WTC11 (cell line): ENCODE data around the gene CDKN1B.

Experiments
- FOXJ3 ChIP-seq: sonication (generic); formaldehyde crosslinking; IDR thresholded peaks from 2 replicates; pipeline ENCODE4 v1.9.0; 2021; ENCODE audit warnings: missing genetic modification reagents, mild to moderate bottlenecking, borderline replicate concordance
- GTF2I ChIP-seq: fragments of 250-450 bp; sonication (Bioruptor Pico); conservative IDR thresholded peaks from 2 replicates; pipeline ENCODE4 v1.4.0; 2021; ENCODE audit warnings: mild to moderate bottlenecking
- JUN ChIP-seq: sonication (generic); formaldehyde crosslinking; IDR thresholded peaks from 2 replicates; pipeline ENCODE4 v1.8.0; 2023; ENCODE audit warnings: mild to moderate bottlenecking, missing genetic modification reagents
- NR3C1 ChIP-seq: sonication (generic); formaldehyde crosslinking; conservative IDR thresholded peaks from 2 replicates; pipeline ENCODE4 v1.8.1; 2023; ENCODE audit warnings: low read depth, mild to moderate bottlenecking, missing genetic modification reagents
- TCF7 ChIP-seq: sonication (generic); formaldehyde crosslinking; IDR thresholded peaks from 2 replicates; pipeline ENCODE4 v1.8.0; 2022; ENCODE audit warnings: mild to moderate bottlenecking, low read depth, missing genetic modification reagents, moderate library complexity
- ZBTB21 ChIP-seq: sonication (generic); formaldehyde crosslinking; IDR thresholded peaks from 2 replicates; pipeline ENCODE4 v1.8.1; 2023; ENCODE audit warnings: mild to moderate bottlenecking, missing genetic modification reagents, borderline replicate concordance
- TF ChIP-seq, protein P1 (sequence below): fragments of 200-600 bp; IDR thresholded peaks from 2 replicates; pipeline ENCODE4 v1.8.0; 2022; ENCODE audit warnings: antibody characterized with exemption
- TF ChIP-seq, protein P2 (sequence below): sonication (generic); formaldehyde crosslinking; IDR thresholded peaks from 2 replicates; pipeline ENCODE4 v1.8.0; 2023; ENCODE audit warnings: mild to moderate bottlenecking, missing genetic modification reagents
- TF ChIP-seq, protein P3 (sequence below): sonication (generic); formaldehyde crosslinking; IDR thresholded peaks from 2 replicates; pipeline ENCODE4 v1.8.0; 2022; ENCODE audit warnings: mild to moderate bottlenecking, missing genetic modification reagents
- TF ChIP-seq, protein P4 (sequence below): sonication (generic); formaldehyde crosslinking; conservative IDR thresholded peaks from 2 replicates; pipeline ENCODE4 v1.8.1; 2023; ENCODE audit warnings: mild to moderate bottlenecking, low read depth, missing genetic modification reagents, moderate library complexity
- TF ChIP-seq, protein P5 (sequence below): sonication (generic); formaldehyde crosslinking; IDR thresholded peaks from 2 replicates; pipeline ENCODE4 v1.8.1; 2023; ENCODE audit warnings: mild to moderate bottlenecking, missing genetic modification reagents
- TF ChIP-seq, protein P6 (sequence below): sonication (generic); formaldehyde crosslinking; IDR thresholded peaks from 2 replicates; pipeline ENCODE4 v1.8.1; 2023; ENCODE audit warnings: mild to moderate bottlenecking, missing genetic modification reagents, moderate library complexity

DNA sequence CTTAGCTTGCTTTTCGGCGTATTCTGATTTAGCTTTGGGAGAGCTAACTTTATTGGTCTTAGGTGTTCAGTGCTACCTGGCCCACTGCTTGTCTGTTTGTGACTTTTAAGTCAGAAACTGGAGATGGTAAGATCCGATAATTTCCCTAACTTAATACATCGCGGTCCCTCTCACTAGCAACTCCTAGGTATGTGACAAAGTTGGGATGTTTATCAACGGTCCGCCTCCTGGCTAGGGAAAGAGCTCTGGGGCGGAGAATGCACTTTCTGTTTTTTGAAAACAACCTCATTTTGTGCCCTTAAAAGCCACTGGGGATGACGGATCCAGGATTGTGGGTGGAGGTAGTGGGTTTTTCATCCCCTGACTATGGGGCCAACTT is 1.2 kb downstream of the CDKN1B start:
- no peak for TF ChIP-seq JUN
- TF ChIP-seq, protein P1, sequence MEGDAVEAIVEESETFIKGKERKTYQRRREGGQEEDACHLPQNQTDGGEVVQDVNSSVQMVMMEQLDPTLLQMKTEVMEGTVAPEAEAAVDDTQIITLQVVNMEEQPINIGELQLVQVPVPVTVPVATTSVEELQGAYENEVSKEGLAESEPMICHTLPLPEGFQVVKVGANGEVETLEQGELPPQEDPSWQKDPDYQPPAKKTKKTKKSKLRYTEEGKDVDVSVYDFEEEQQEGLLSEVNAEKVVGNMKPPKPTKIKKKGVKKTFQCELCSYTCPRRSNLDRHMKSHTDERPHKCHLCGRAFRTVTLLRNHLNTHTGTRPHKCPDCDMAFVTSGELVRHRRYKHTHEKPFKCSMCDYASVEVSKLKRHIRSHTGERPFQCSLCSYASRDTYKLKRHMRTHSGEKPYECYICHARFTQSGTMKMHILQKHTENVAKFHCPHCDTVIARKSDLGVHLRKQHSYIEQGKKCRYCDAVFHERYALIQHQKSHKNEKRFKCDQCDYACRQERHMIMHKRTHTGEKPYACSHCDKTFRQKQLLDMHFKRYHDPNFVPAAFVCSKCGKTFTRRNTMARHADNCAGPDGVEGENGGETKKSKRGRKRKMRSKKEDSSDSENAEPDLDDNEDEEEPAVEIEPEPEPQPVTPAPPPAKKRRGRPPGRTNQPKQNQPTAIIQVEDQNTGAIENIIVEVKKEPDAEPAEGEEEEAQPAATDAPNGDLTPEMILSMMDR = no peak
- TF ChIP-seq, protein P2, sequence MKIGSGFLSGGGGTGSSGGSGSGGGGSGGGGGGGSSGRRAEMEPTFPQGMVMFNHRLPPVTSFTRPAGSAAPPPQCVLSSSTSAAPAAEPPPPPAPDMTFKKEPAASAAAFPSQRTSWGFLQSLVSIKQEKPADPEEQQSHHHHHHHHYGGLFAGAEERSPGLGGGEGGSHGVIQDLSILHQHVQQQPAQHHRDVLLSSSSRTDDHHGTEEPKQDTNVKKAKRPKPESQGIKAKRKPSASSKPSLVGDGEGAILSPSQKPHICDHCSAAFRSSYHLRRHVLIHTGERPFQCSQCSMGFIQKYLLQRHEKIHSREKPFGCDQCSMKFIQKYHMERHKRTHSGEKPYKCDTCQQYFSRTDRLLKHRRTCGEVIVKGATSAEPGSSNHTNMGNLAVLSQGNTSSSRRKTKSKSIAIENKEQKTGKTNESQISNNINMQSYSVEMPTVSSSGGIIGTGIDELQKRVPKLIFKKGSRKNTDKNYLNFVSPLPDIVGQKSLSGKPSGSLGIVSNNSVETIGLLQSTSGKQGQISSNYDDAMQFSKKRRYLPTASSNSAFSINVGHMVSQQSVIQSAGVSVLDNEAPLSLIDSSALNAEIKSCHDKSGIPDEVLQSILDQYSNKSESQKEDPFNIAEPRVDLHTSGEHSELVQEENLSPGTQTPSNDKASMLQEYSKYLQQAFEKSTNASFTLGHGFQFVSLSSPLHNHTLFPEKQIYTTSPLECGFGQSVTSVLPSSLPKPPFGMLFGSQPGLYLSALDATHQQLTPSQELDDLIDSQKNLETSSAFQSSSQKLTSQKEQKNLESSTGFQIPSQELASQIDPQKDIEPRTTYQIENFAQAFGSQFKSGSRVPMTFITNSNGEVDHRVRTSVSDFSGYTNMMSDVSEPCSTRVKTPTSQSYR (CRISPR knock-in tag) = no peak
- no peak for TF ChIP-seq ZBTB21 (CRISPR knock-in tag)
- TF ChIP-seq, protein P3, sequence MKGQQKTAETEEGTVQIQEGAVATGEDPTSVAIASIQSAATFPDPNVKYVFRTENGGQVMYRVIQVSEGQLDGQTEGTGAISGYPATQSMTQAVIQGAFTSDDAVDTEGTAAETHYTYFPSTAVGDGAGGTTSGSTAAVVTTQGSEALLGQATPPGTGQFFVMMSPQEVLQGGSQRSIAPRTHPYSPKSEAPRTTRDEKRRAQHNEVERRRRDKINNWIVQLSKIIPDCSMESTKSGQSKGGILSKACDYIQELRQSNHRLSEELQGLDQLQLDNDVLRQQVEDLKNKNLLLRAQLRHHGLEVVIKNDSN (CRISPR knock-in tag) = no peak
- no peak for TF ChIP-seq GTF2I
- no peak for TF ChIP-seq NR3C1 (CRISPR knock-in tag)
- no peak for TF ChIP-seq TCF7
- TF ChIP-seq, protein P4, sequence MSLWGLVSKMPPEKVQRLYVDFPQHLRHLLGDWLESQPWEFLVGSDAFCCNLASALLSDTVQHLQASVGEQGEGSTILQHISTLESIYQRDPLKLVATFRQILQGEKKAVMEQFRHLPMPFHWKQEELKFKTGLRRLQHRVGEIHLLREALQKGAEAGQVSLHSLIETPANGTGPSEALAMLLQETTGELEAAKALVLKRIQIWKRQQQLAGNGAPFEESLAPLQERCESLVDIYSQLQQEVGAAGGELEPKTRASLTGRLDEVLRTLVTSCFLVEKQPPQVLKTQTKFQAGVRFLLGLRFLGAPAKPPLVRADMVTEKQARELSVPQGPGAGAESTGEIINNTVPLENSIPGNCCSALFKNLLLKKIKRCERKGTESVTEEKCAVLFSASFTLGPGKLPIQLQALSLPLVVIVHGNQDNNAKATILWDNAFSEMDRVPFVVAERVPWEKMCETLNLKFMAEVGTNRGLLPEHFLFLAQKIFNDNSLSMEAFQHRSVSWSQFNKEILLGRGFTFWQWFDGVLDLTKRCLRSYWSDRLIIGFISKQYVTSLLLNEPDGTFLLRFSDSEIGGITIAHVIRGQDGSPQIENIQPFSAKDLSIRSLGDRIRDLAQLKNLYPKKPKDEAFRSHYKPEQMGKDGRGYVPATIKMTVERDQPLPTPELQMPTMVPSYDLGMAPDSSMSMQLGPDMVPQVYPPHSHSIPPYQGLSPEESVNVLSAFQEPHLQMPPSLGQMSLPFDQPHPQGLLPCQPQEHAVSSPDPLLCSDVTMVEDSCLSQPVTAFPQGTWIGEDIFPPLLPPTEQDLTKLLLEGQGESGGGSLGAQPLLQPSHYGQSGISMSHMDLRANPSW (CRISPR knock-in tag) = no peak
- TF ChIP-seq, protein P5, sequence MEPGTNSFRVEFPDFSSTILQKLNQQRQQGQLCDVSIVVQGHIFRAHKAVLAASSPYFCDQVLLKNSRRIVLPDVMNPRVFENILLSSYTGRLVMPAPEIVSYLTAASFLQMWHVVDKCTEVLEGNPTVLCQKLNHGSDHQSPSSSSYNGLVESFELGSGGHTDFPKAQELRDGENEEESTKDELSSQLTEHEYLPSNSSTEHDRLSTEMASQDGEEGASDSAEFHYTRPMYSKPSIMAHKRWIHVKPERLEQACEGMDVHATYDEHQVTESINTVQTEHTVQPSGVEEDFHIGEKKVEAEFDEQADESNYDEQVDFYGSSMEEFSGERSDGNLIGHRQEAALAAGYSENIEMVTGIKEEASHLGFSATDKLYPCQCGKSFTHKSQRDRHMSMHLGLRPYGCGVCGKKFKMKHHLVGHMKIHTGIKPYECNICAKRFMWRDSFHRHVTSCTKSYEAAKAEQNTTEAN = no peak
- TF ChIP-seq, protein P6, sequence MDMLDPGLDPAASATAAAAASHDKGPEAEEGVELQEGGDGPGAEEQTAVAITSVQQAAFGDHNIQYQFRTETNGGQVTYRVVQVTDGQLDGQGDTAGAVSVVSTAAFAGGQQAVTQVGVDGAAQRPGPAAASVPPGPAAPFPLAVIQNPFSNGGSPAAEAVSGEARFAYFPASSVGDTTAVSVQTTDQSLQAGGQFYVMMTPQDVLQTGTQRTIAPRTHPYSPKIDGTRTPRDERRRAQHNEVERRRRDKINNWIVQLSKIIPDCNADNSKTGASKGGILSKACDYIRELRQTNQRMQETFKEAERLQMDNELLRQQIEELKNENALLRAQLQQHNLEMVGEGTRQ (CRISPR knock-in tag) = no peak
- no peak for TF ChIP-seq FOXJ3
